CD14-positive monocyte (primary cell): ENCODE data around the gene KLHL8. TPM values are rescaled to one million over a fixed set of nuclear protein-coding genes. Genes with fewer than 3 reads are reported as not detected.

Experiments
- DNase-seq, 3 donors: peaks; one replicate each; pipeline ENCODE4 v3.0.0-alpha.2; 2011 to 2022
- H2AFZ ChIP-seq: 2 replicates; pipeline ENCODE4 v1.6.0; 2012; ENCODE audit warnings: mild to moderate bottlenecking, low read depth, low read length, inconsistent platforms; ENCODE audit not compliant: insufficient read depth, poor library complexity, severe bottlenecking
- H3K27ac ChIP-seq, 2 donors: 1 replicate in 1 of 2; 2 replicates in 1 of 2; pipeline ENCODE4 v1.5.1; 2012 to 2013; ENCODE audit warnings: low read length in 2 of 2, control low read depth in 1 of 2, inconsistent platforms in 1 of 2, low read depth in 1 of 2, mild to moderate bottlenecking in 1 of 2
- H3K27me3 ChIP-seq, 2 donors: one replicate each; pipeline versions ENCODE4 v1.6.0 to v1.6.1; 2011 to 2013; ENCODE audit warnings: low read length in 2 of 2; ENCODE audit not compliant: control insufficient read depth in 2 of 2, insufficient read depth in 2 of 2
- H3K36me3 ChIP-seq, 2 donors: replicated peaks in 1 of 2; 1 replicate in 1 of 2; 2 replicates in 1 of 2; pipeline versions ENCODE4 v1.5.1 to v1.6.1; 2012 to 2013; ENCODE audit warnings: low read length in 2 of 2, control low read depth in 1 of 2, inconsistent platforms in 1 of 2, mild to moderate bottlenecking in 1 of 2; ENCODE audit not compliant: insufficient read depth in 2 of 2, control insufficient read depth in 1 of 2
- H3K4me1 ChIP-seq, 2 donors: 1 replicate in 1 of 2; 2 replicates in 1 of 2; pipeline versions ENCODE4 v1.5.1 to v1.6.1; 2012 to 2013; ENCODE audit warnings: low read length in 2 of 2, control low read depth in 1 of 2, inconsistent platforms in 1 of 2, mild to moderate bottlenecking in 1 of 2, moderate library complexity in 1 of 2; ENCODE audit not compliant: insufficient read depth in 2 of 2, control insufficient read depth in 1 of 2
- H3K4me2 ChIP-seq: replicated peaks from 2 replicates; pipeline ENCODE3; 2012; ENCODE audit warnings: low read length, moderate library complexity, mild to moderate bottlenecking; ENCODE audit not compliant: poor library complexity, severe bottlenecking; ENCODE audit errors: extremely low read depth
- H3K4me3 ChIP-seq, 3 experiments: fragments of 200-600 bp in 1 of 3; sonication (generic) in 1 of 3; replicated peaks in 1 of 3; 1 replicate in 2 of 3; 2 replicates in 1 of 3; pipeline ENCODE4 v1.5.1; 2011 to 2013; ENCODE audit warnings: low read length in 3 of 3, mild to moderate bottlenecking in 3 of 3, control low read depth in 2 of 3, low read depth in 2 of 3, inconsistent platforms in 1 of 3, moderate library complexity in 1 of 3
- H3K79me2 ChIP-seq: 2 replicates; pipeline ENCODE4 v1.6.0; 2012; ENCODE audit warnings: mild to moderate bottlenecking, control low read depth, inconsistent platforms, low read length, moderate library complexity; ENCODE audit not compliant: insufficient read depth
- H3K9ac ChIP-seq: 2 replicates; pipeline ENCODE4 v1.6.0; 2017; ENCODE audit warnings: low read length, mild to moderate bottlenecking; ENCODE audit not compliant: insufficient read depth, poor library complexity, severe bottlenecking
- H3K9me3 ChIP-seq, 2 donors: replicated peaks in 1 of 2; 1 replicate in 1 of 2; 2 replicates in 1 of 2; pipeline versions ENCODE4 v1.5.1 to v1.6.1; 2012 to 2013; ENCODE audit warnings: low read length in 2 of 2, control low read depth in 1 of 2; ENCODE audit not compliant: control insufficient read depth in 1 of 2, insufficient read depth in 1 of 2
- H4K20me1 ChIP-seq: 2 replicates; pipeline ENCODE4 v1.6.0; 2012; ENCODE audit warnings: mild to moderate bottlenecking, low read length, control low read depth, moderate library complexity; ENCODE audit not compliant: insufficient read depth
- H3K27ac Mint-ChIP-seq, 7 donors: one replicate each; pipeline ENCODE4 v1.8.0; 2020; ENCODE audit warnings: mild to moderate bottlenecking in 7 of 7, mixed read lengths in 7 of 7, moderate library complexity in 6 of 7, inconsistent platforms in 2 of 7
- H3K27me3 Mint-ChIP-seq, 3 donors: one replicate each; pipeline ENCODE4 v1.8.0; 2021 to 2022; ENCODE audit warnings: low read depth in 3 of 3, mild to moderate bottlenecking in 3 of 3, mixed read lengths in 3 of 3, moderate library complexity in 3 of 3, inconsistent platforms in 1 of 3
- H3K36me3 Mint-ChIP-seq, 2 donors: one replicate each; pipeline ENCODE4 v1.8.0; 2020; ENCODE audit warnings: mixed read lengths in 2 of 2, inconsistent platforms in 1 of 2, mild to moderate bottlenecking in 1 of 2
- H3K4me1 Mint-ChIP-seq: one replicate; pipeline ENCODE4 v1.8.0; 2020; ENCODE audit warnings: mild to moderate bottlenecking, mixed read lengths
- H3K4me3 Mint-ChIP-seq, 2 donors: one replicate each; pipeline ENCODE4 v1.8.0; 2020; ENCODE audit warnings: mild to moderate bottlenecking in 2 of 2, mixed read lengths in 2 of 2, moderate library complexity in 1 of 2
- H3K9me3 Mint-ChIP-seq, 7 donors: one replicate each; pipeline ENCODE4 v1.8.0; 2020 to 2022; ENCODE audit warnings: mixed read lengths in 7 of 7, mild to moderate bottlenecking in 6 of 7, moderate library complexity in 6 of 7, inconsistent platforms in 2 of 7
- CTCF ChIP-seq: fragments of 200-600 bp; IDR thresholded peaks from one replicate; pipeline ENCODE4 v1.8.0; 2022; ENCODE audit warnings: antibody characterized with exemption, mild to moderate bottlenecking
- WGBS: methylation state at CpG from one replicate; pipeline ENCODE4 v1.1.5; 2013; ENCODE audit warnings: missing lambda C conversion rate; ENCODE audit not compliant: insufficient coverage; 5-methylcytosine and 5-hydroxymethylcytosine counted together
- intact Hi-C, 2 donors: fragments of 100-400 bp; cut with micrococcal nuclease; formaldehyde crosslinking; loops; one replicate each; pipeline versions ENCODE4 v1.15.0 to v1.15.1; 2023
- polyA plus RNA-seq, 3 donors: library from polyadenylated mRNA; depleted of rRNA in 1 of 3; unstranded in 2 of 3; stranded (reverse) in 1 of 3; fragments of 300-500 nt in 2 of 3; fragments of >200 nt in 1 of 3; fragmentation: Illumina TruSeq in 2 of 3; gene quantifications; 1 replicate in 2 of 3; 2 replicates in 1 of 3; pipeline ENCODE4 v1.2.3, GENCODE V29; 2012 to 2021

The KLHL8 gene
- polyA plus RNA-seq, 3 donors: 7.5 to 28.6 (median 23.7) TPM

DNA sequence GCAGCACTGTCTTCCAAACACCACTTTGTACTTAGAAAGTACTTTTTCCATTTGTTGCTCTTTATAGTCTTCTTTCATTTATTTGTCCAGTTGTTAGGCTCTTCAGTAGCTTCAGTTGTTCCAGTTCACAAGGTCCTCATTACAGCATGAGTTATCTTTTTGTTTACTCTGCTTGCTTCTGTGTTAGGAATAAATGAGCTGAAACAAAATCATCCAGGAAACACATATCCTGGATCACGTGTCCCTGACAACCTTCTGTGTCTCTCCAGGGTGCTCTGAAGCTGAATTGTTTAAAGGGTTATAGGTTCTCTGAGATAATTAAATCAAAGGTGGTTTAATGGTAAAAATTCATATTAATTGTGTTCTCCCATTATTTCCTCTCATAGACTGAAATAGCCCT, 19.9 kb upstream of the KLHL8 start:
- H3K27ac Mint-ChIP-seq: peak overlapping the region in 1 of 7 donors; percentile 1
- Histone ChIP-seq H3K4me2 (no peak overlapping the region), H3K27me3 (no peaks in the 10 kb centered on the region), H3K36me3 (no peaks in the 10 kb centered on the region), H2AFZ (no peak overlapping the region), H4K20me1 (no peaks in the 10 kb centered on the region), H3K9me3 (peaks cover 12 to 22% of the 10 kb centered on the region in 2 donors), H3K4me3 (no peak overlapping the region), H3K4me1 (no peaks in the 10 kb centered on the region), H3K9ac (no peak overlapping the region), H3K27ac (no peak overlapping the region), H3K79me2 (no peaks in the 10 kb centered on the region)
- WGBS: no CpG with 5 or more reads among the region's 1 CpG
- H3K9me3 Mint-ChIP-seq: peaks cover 21 to 32% (median 25%) of the 10 kb centered on the region in 7 donors
- no peak for TF ChIP-seq CTCF
- H3K27me3 Mint-ChIP-seq: no peaks in the 10 kb centered on the region
- no peaks in the 10 kb centered on the region for H3K36me3 Mint-ChIP-seq
- DNase-seq: no peak
- intact Hi-C loops: no loop called here
- no peak overlapping the region for H3K4me3 Mint-ChIP-seq
- H3K4me1 Mint-ChIP-seq: peaks cover 10% of the 10 kb centered on the region

DNA sequence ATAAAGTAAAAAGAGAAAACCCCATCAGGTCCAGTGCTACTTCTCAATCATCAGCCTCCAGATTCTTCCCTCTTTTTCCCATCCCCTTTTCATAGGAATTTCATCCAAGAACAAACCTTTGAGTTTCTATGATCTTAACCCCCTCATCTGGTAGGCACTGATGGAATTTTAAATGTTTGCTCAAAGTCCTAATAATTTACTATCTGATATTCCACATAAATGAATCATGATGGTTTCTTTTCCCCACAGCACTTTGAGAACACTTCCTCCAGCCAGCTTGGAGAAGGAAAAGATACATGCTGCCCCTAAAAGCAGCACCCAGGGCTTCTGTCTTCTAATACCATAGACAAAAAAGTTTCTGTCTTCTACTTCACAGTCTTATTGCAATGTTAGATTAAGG, 19.4 kb upstream of the KLHL8 start:
- no peak overlapping the region for H3K9ac ChIP-seq
- Mint-ChIP-seq H3K27ac (peak overlapping the region in 2 of 7 donors; percentile 1 to 51), H3K9me3 (peaks cover 20 to 30% (median 25%) of the 10 kb centered on the region in 7 donors), H3K36me3 (no peaks in the 10 kb centered on the region), H3K4me1 (peaks cover 10% of the 10 kb centered on the region), H3K4me3 (no peak overlapping the region), H3K27me3 (no peaks in the 10 kb centered on the region)
- TF ChIP-seq CTCF: no peak
- H3K4me1 ChIP-seq: no peaks in the 10 kb centered on the region
- H3K27ac ChIP-seq: no peak overlapping the region
- no peak for DNase-seq
- no peaks in the 10 kb centered on the region for H3K79me2 ChIP-seq
- peaks cover 12 to 22% of the 10 kb centered on the region in 2 donors for H3K9me3 ChIP-seq
- H2AFZ ChIP-seq: no peak overlapping the region
- no peak overlapping the region for H3K4me2 ChIP-seq
- no peaks in the 10 kb centered on the region for H3K36me3 ChIP-seq
- intact Hi-C loops: loop anchor here in 1 of 2 donors (10.0 kb wide), 1 partner anchor 315 kb away; no protein-coding TSS in a partner anchor
- H4K20me1 ChIP-seq: no peaks in the 10 kb centered on the region
- H3K4me3 ChIP-seq: no peak overlapping the region
- H3K27me3 ChIP-seq: no peaks in the 10 kb centered on the region
